Measurements from ENCODE around the gene RASGEF1B.

DNA sequence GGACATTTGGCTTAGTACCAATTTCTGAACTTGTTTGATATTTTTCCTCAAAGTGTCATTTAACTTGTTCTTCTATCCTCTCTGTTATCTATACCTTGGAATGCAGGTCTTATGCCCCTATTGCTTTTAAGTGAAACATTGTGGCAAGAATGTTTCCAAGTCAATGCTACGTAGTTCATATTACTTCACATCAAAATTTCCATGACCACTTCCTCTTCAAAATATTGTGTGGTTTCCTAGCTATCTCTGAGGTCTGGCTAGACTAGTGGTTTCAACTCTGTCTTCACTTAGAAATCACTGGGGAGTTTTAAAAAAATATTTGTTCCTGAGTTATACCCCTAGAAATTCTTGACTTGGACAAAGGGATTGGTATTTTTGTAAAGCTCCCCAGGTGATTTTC is 20.2 kb upstream of the RASGEF1B start:
- TF ChIP-seq, protein P1, sequence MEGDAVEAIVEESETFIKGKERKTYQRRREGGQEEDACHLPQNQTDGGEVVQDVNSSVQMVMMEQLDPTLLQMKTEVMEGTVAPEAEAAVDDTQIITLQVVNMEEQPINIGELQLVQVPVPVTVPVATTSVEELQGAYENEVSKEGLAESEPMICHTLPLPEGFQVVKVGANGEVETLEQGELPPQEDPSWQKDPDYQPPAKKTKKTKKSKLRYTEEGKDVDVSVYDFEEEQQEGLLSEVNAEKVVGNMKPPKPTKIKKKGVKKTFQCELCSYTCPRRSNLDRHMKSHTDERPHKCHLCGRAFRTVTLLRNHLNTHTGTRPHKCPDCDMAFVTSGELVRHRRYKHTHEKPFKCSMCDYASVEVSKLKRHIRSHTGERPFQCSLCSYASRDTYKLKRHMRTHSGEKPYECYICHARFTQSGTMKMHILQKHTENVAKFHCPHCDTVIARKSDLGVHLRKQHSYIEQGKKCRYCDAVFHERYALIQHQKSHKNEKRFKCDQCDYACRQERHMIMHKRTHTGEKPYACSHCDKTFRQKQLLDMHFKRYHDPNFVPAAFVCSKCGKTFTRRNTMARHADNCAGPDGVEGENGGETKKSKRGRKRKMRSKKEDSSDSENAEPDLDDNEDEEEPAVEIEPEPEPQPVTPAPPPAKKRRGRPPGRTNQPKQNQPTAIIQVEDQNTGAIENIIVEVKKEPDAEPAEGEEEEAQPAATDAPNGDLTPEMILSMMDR (IDR thresholded peaks at IDR 0.05; ENCODE audit: insufficient read depth, low read length, poor library complexity, severe bottlenecking), result no peak
- TF ChIP-seq EZH2phosphoT487 (conservative IDR thresholded peaks at IDR 0.05; ENCODE audit: low read length), result no peak
